HepG2 (cell line): Measurements from ENCODE around the gene RBM23. TPM values are rescaled to one million over a fixed set of nuclear protein-coding genes. Genes with fewer than 3 reads are reported as not detected.

Experiments used
- AHDC1 ChIP-seq: sonication (generic); formaldehyde crosslinking; IDR thresholded peaks from 2 replicates; pipeline ENCODE4 v1.5.1; 2020; ENCODE audit warnings: mild to moderate bottlenecking, missing genetic modification reagents, borderline replicate concordance
- ATM ChIP-seq: fragments of 450-650 bp; IDR thresholded peaks from 2 replicates; pipeline ENCODE4 v1.7.1; 2017; ENCODE audit warnings: mild to moderate bottlenecking, borderline replicate concordance
- BHLHE40 ChIP-seq: IDR thresholded peaks from 2 replicates; pipeline ENCODE4 v1.6.1; 2011; ENCODE audit warnings: low read length, improper control_type of control experiment
- BRF2 ChIP-seq: sonication (generic); formaldehyde crosslinking; IDR thresholded peaks from 2 replicates; pipeline ENCODE4 v1.8.1; 2022; ENCODE audit warnings: mild to moderate bottlenecking, missing genetic modification reagents
- CAMTA2 ChIP-seq: sonication (generic); formaldehyde crosslinking; IDR thresholded peaks from 2 replicates; pipeline ENCODE4 v1.4.0; 2020; ENCODE audit warnings: mild to moderate bottlenecking, missing genetic modification reagents, borderline replicate concordance
- GMEB1 ChIP-seq: sonication (generic); formaldehyde crosslinking; IDR thresholded peaks from 2 replicates; pipeline ENCODE4 v1.5.1; 2020; ENCODE audit warnings: missing genetic modification reagents, mild to moderate bottlenecking, borderline replicate concordance
- MBNL3 ChIP-seq: fragments of 250-450 bp; sonication (Bioruptor Pico); conservative IDR thresholded peaks from 2 replicates; pipeline ENCODE4 v1.8.0; 2022; ENCODE audit warnings: mild to moderate bottlenecking, inconsistent platforms
- SAFB2 ChIP-seq: sonication (generic); formaldehyde crosslinking; IDR thresholded peaks from 2 replicates; pipeline ENCODE4 v1.5.1; 2020; ENCODE audit warnings: missing genetic modification reagents, low read depth, mild to moderate bottlenecking, borderline replicate concordance
- STAT6 ChIP-seq: sonication (generic); formaldehyde crosslinking; IDR thresholded peaks from 2 replicates; pipeline ENCODE4 v1.4.0; 2020; ENCODE audit warnings: missing genetic modification reagents, mild to moderate bottlenecking, borderline replicate concordance
- ZFP36L1 ChIP-seq: sonication (generic); formaldehyde crosslinking; IDR thresholded peaks from 2 replicates; pipeline ENCODE4 v1.8.0; 2022; ENCODE audit warnings: mild to moderate bottlenecking, missing genetic modification reagents, moderate library complexity
- ZNF207 ChIP-seq: fragments of 450-650 bp; IDR thresholded peaks from 2 replicates; pipeline ENCODE4 v1.6.1; 2016; ENCODE audit warnings: antibody characterized with exemption, borderline replicate concordance
- ZNF276 ChIP-seq: sonication (generic); formaldehyde crosslinking; IDR thresholded peaks from 2 replicates; pipeline ENCODE4 v1.4.0; 2020; ENCODE audit warnings: mild to moderate bottlenecking, low read depth, missing genetic modification reagents
- ZNF713 ChIP-seq: sonication (generic); formaldehyde crosslinking; IDR thresholded peaks from 2 replicates; pipeline ENCODE4 v1.4.0; 2020; ENCODE audit warnings: mild to moderate bottlenecking, missing genetic modification reagents
- ZNF766 ChIP-seq: sonication (generic); formaldehyde crosslinking; IDR thresholded peaks from 2 replicates; pipeline ENCODE4 v1.5.0; 2020; ENCODE audit warnings: missing genetic modification reagents, borderline replicate concordance
- polyA plus RNA-seq, 8 experiments: library from polyadenylated mRNA; depleted of rRNA in 3 of 8; stranded (reverse) in 7 of 8; unstranded in 1 of 8; fragments of >200 nt; fragmentation: Illumina TruSeq in 4 of 8; extraction: Trizol in 4 of 8; gene quantifications; 2 replicates each; pipeline versions ENCODE4 v1.2.1 to v1.2.3, GENCODE V29; 2011 to 2016; ENCODE audit warnings: low read depth in 4 of 8, missing spikeins in 1 of 8, mixed read lengths in 1 of 8; ENCODE audit not compliant: insufficient read depth in 1 of 8
- total RNA-seq, 5 experiments: library from RNA; depleted of rRNA; stranded (reverse); fragments of >200 nt; fragmentation: Illumina TruSeq; extraction: Trizol; gene quantifications; 2 replicates each; pipeline ENCODE4 v1.2.3, GENCODE V29; 2016; ENCODE audit warnings: low read depth in 1 of 5

The RBM23 gene
- total and polyA plus RNA-seq, 2 of the 13 experiments (the other 11 are each of a cell fraction or from before 2014, with no cell fraction given), result 1.5 to 2.1 TPM

GRCh38 chr14:22852940-22853767 lies 65.8 kb downstream of the RBM23 start (continued):
- TF ChIP-seq GMEB1 (CRISPR knock-in tag) (peak; percentile 51; the same call in 1 of the 2 replicates), ZNF766 (CRISPR knock-in tag) (no peak), BHLHE40 (peak; percentile 65), ZNF207 (no peak), STAT6 (CRISPR knock-in tag) (peak; percentile 65; the same call in 1 of the 2 replicates), AHDC1 (CRISPR knock-in tag) (no peak), ATM (no peak), CAMTA2 (CRISPR knock-in tag) (peak; percentile 51; the same call in 1 of the 2 replicates), ZNF713 (CRISPR knock-in tag) (peak; percentile 99; the same call in 1 of the 2 replicates), BRF2 (CRISPR knock-in tag) (peak; percentile 55; the same call in 1 of the 2 replicates), MBNL3 (CRISPR knock-in tag) (no peak), SAFB2 (CRISPR knock-in tag) (peak; percentile 94), ZFP36L1 (CRISPR knock-in tag) (peak; percentile 89), ZNF276 (CRISPR knock-in tag) (peak; percentile 94)
